Left ventricle myocardium inferior (tissue), 1 donor: ENCODE results near the gene CACNA1G. TPM values are rescaled to one million over a fixed set of nuclear protein-coding genes. Genes with fewer than 3 reads are reported as not detected.

Experiments used
- DNase-seq: peaks from one replicate; pipeline ENCODE4 v3.0.0-alpha.2; 2020
- H3K27ac ChIP-seq: fragments of 200-600 bp; replicated peaks from 2 replicates; pipeline ENCODE4 v1.8.0; 2021
- H3K27me3 ChIP-seq: fragments of 200-600 bp; 2 replicates; pipeline ENCODE4 v1.8.0; 2021; ENCODE audit warnings: low read depth
- H3K36me3 ChIP-seq: fragments of 200-600 bp; 2 replicates; pipeline ENCODE4 v1.8.0; 2021
- H3K4me1 ChIP-seq: fragments of 200-600 bp; 2 replicates; pipeline ENCODE4 v1.8.0; 2021
- H3K4me3 ChIP-seq: fragments of 200-600 bp; 2 replicates; pipeline ENCODE4 v1.8.0; 2021; ENCODE audit warnings: mild to moderate bottlenecking, moderate library complexity
- H3K9me3 ChIP-seq: fragments of 200-600 bp; replicated peaks from 2 replicates; pipeline ENCODE4 v1.8.0; 2021
- CTCF ChIP-seq: fragments of 200-600 bp; IDR thresholded peaks from 2 replicates; pipeline ENCODE4 v1.8.0; 2021; ENCODE audit warnings: antibody characterized with exemption, mild to moderate bottlenecking, borderline replicate concordance
- intact Hi-C: fragments of 100-400 bp; cut with micrococcal nuclease; formaldehyde crosslinking; loops from one replicate; pipeline ENCODE4 v1.11.0; 2022
- total RNA-seq: library from RNA; stranded (reverse); fragmentation: NEBNext Ultra II Directional; extraction: Animal tissue kit (Norgen Biotek cat#: 25700); gene quantifications from one replicate; pipeline ENCODE4 v1.2.1, GENCODE V29; 2021
- donor health status: DM: no; HTN: yes; CAD: no; lungs with severe emphysema.

The CACNA1G gene
- total RNA-seq, 1 donor from 2014 or later, result 0.58 TPM

DNA sequence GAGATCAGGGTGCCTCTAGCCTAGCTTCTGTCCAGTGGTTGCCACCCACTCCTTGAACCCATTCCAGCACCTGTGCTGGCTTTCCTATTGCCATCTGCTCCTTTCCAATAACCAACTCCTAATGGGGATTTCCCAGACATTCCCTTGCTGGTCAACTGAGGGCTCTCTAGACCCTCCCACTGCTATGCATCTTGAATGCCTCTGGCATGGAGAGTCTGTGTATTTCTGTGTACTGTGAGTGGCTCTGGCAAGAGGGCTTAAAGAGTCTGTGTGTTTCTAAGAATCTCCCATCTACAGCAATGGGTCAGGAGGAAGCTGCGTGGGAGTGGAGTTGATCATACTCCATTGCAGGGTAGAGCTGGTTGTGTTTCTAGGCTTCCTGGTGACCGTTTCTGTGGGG, 39.0 kb upstream of the CACNA1G start:
- H3K27me3 ChIP-seq, result no peaks in the 10 kb centered on the region
- no peak overlapping the region for H3K4me3 ChIP-seq
- intact Hi-C loops, result no loop called here
- H3K27ac ChIP-seq, result no peak overlapping the region
- DNase-seq, result no peak
- no peak for TF ChIP-seq CTCF
- no peaks in the 10 kb centered on the region for H3K36me3 ChIP-seq
- peaks cover 9% of the 10 kb centered on the region for H3K4me1 ChIP-seq
- H3K9me3 ChIP-seq, result no peaks in the 10 kb centered on the region

GRCh38 chr17:50522766-50523165, 37.7 kb upstream of the CACNA1G start:
- no peak overlapping the region for H3K27ac ChIP-seq
- DNase-seq, result no peak

DNA sequence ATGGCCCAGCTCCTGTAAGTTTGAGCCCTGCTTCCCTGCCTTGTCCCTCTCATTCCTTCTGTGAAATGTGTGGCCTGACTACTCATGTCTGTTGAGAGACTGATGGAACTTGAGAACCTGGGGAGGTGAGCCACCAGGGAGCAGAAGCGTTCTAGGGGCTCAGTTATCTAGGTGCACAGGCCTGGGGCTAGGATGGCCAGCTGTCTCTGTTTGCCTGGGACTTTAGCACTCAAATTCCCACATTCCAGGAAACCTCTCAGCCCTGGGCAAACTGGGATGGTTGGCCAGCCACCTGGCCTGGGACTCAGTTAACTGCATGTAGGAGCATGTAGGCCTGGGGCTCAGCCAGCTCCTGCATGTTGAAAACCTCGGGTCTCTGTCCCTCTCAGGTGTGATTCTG, 37.3 kb upstream of the CACNA1G start:
- Histone ChIP-seq H3K36me3 (no peaks in the 10 kb centered on the region), H3K9me3 (no peaks in the 10 kb centered on the region), H3K4me1 (no peaks in the 10 kb centered on the region), H3K4me3 (no peak overlapping the region), H3K27ac (no peak overlapping the region), H3K27me3 (no peaks in the 10 kb centered on the region)
- DNase-seq, result no peak
- intact Hi-C loops, result no loop called here
- no peak for TF ChIP-seq CTCF

More at GRCh38 chr17:50522766-50523165, 37.7 kb upstream of the CACNA1G start:
- no peak for TF ChIP-seq CTCF
- no peaks in the 10 kb centered on the region for H3K9me3 ChIP-seq
- no peaks in the 10 kb centered on the region for H3K27me3 ChIP-seq
- H3K36me3 ChIP-seq, result no peaks in the 10 kb centered on the region
- intact Hi-C loops, result no loop called here
- H3K4me3 ChIP-seq, result no peak overlapping the region
- H3K4me1 ChIP-seq, result peaks cover 3% of the 10 kb centered on the region

DNA sequence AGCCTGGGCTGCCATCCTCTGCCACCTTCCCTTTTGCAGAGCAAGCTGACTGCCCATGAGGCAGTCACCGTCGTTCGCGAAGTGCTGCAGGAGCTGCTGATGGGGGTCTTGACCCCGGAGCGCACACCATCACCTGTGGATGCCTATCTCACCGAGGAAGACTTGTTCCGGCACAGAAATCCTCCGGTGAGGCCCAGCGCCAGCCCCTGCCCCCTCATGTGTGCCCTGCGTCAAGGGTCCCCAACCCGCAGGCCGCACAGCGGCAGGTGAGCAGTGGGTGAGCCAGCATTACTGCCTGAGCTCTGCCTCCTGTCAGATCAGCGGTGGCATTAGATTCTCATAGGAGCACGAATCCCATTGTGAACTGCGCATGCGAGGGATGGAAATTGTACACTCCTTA, 35.7 kb upstream of the CACNA1G start:
- Histone ChIP-seq H3K4me3 (no peak overlapping the region), H3K36me3 (no peaks in the 10 kb centered on the region), H3K27ac (no peak overlapping the region), H3K9me3 (no peaks in the 10 kb centered on the region), H3K4me1 (no peaks in the 10 kb centered on the region), H3K27me3 (peaks cover 8% of the 10 kb centered on the region)
- intact Hi-C loops, result no loop called here
- DNase-seq, result no peak
- no peak for TF ChIP-seq CTCF

- intact Hi-C loops, result no loop called here
- H3K27ac ChIP-seq, result no peak overlapping the region
- TF ChIP-seq CTCF, result no peak
These were observed 33.3 kb upstream of the CACNA1G start for GRCh38 chr17:50527155-50527762.

More at GRCh38 chr17:50527155-50527762, 33.3 kb upstream of the CACNA1G start:
- DNase-seq, result no peak
- H3K4me1 ChIP-seq, result peaks cover 7% of the 10 kb centered on the region
- peaks cover 30% of the 10 kb centered on the region for H3K27me3 ChIP-seq
- H3K9me3 ChIP-seq, result no peaks in the 10 kb centered on the region
- H3K4me3 ChIP-seq, result no peak overlapping the region
- no peaks in the 10 kb centered on the region for H3K36me3 ChIP-seq
